Stimulated activated CD4-positive, alpha-beta T cell treated with anti-CD3 and anti-CD28 coated beads, TNF-alpha, amount 100 ng/mL, for 1 hour (primary cell): ENCODE data around the gene ULK4.
"Not testable (repeated sequence)": the region's sequence is repeated elsewhere in the genome, so short reads cannot be mapped to it uniquely, and the experiment has no call there.

Source experiments
- DNase-seq, 3 donors: peaks; one replicate each; pipeline ENCODE4 v3.0.0-alpha.2; 2020; ENCODE audit warnings: low read depth in 3 of 3, low spot score in 1 of 3

The ULK4 gene

DNA sequence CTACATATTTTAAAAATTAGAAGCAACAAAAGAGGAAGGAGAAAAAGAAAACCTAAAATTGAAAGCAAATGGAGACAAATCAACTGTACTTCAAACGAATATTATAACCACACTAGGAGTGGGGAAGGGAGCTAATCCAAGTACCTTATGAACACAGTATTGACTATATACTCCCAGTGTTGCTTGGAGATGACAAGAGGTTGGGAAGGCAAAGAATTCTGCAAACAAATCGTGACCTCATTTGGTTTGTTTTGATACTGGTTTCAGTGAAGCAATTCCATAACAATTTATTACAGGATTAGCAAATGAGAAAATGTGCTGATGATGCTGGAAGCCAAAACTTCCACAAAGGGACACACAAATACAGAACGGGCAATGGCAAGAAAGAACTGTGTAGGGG is 268.1 kb downstream of the ULK4 start:
- no peak for DNase-seq

- no peak for DNase-seq
Measured at GRCh38 chr3:41690766-41691563, 270.9 kb downstream of the ULK4 start.

DNA sequence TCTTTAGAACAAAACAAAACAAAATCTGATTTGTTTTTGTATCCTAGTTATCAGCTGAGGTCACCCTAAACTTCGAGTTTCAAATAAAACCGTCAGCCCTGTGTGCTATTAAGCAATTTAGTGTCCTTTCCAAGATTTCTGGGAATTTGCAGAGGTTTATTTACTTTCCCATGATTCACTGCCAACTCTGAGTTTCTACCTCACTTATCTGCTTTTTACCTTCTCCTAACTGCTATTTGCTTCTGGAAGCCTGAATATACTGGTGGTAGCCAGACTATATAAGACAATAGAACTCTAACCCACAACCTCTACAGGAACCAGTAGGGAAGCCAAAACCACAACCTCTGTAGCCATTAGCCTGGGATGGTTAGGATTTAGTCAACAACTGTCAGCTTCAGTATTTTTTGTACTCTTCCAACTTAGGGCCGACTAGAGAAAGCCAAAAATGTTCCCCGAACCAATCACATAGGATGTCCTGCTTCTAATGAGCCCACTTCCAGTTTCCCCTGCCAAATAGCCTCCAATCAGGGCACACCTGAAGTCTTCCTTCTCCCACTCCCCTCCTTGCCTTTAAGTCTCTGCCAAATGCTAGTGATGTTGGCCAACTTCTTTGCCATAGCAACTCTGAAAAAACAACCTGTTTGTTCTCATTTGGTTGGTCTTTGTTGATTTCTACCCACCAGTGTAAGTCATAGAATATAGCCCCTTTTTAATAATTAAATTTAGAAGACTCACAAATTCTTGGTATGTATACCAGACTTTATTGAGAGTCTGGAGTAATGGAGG is 273.1 kb downstream of the ULK4 start:
- no peak for DNase-seq

GRCh38 chr3:41684797-41685735 is 276.8 kb downstream of the ULK4 start:
- no peak for DNase-seq

DNA sequence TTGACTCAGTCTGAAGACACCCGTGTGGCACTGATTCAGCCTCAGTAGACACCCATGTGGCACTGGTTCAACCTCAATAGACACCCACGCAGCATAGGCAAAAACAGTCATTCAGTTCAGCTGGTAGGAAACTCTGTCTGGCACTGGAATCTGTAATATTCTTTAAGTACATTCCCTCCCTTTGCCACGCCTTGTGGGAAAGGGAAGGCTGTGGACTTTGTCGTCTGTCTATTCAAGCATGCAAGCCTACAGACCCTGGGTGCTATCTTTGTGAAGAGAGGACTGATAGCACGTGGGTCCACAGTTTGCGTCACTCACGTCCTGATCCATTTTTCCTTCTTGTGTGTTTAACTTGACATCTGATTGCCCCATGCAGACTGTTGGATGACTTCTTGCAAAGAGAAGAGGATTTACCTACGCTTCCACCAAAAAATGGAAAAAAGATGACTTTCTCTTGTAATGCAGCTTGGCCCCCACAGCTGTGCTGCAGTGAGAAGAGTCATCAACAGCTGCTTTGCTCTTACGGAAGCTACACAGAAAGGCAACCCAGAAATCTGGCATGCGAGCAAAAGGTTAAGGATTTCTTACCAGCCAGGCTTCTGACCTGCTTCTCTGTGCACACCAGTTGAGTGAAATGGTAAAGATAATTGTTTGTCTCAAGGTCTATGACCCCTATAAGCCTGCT is 278.1 kb downstream of the ULK4 start:
- DNase-seq, result no peak

- DNase-seq, result no peak
Measured at GRCh38 chr3:41682996-41683395, 278.9 kb downstream of the ULK4 start.

GRCh38 chr3:41682382-41682781 is 279.5 kb downstream of the ULK4 start:
- DNase-seq, result no peak

- DNase-seq, result no peak
Measured at GRCh38 chr3:41681479-41681878, 280.4 kb downstream of the ULK4 start.

DNA sequence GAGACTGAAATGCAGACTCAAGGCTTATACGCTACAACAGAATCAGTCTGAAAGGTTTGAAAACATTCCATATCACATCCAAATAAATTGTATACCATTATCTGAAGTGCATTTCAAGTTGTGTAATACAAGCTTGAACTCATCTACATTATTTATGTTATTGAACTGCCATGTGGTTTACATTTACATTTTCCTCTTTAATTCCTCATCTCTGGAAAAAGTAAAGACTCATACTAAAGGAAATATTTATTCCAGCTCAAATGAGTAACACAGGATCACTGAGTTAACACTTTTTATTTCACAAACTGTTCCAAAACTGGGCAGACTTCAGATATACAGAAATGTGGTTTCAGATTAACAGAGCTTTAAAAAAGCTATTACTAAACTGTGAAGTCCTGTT is 282.5 kb downstream of the ULK4 start:
- no peak for DNase-seq

GRCh38 chr3:41675102-41675501 is 286.8 kb downstream of the ULK4 start:
- not testable (repeated sequence) for DNase-seq

DNA sequence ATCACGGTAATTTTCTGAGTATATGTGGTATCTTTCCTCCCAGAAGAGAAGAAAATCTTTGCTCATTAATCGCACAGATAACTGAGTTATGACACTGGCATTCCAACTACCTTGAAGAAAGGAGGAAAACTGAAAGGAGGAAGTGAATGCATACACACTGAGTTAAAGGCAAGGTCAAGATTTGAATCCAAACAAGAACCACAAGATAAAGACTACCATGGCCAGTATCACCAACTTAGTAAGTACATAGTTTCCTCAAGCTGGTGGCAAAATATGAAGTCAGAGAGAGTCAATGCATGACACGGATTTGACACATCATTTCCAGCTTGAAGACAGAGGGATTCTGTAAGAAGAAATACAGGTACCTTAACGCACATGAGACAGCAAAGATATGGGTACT is 287.5 kb downstream of the ULK4 start:
- no peak for DNase-seq

GRCh38 chr3:41673650-41674049 is 288.3 kb downstream of the ULK4 start:
- no peak for DNase-seq

GRCh38 chr3:41668379-41668778 is 293.5 kb downstream of the ULK4 start:
- no peak for DNase-seq

- no peak for DNase-seq
Measured at GRCh38 chr3:41662288-41662687, 299.6 kb downstream of the ULK4 start.

DNA sequence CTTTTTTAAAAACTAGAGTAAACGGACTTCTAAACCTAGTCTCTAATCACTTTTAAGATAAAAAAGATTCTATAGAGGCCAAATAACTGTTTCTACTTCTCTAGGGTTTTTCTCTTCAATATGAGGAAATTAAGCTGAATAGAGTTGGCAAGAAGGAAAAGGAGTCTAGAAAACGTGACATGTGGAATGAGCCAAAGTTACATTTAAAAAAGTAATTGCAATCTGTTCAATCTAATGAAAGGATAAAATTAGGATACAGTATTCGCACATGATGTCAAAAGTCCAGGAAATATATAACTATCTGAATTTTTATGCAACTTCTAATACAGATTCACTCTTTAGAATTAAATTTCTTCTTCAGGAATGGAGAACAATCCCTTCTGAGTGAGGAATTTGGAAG is 300.1 kb downstream of the ULK4 start:
- DNase-seq, result no peak

DNA sequence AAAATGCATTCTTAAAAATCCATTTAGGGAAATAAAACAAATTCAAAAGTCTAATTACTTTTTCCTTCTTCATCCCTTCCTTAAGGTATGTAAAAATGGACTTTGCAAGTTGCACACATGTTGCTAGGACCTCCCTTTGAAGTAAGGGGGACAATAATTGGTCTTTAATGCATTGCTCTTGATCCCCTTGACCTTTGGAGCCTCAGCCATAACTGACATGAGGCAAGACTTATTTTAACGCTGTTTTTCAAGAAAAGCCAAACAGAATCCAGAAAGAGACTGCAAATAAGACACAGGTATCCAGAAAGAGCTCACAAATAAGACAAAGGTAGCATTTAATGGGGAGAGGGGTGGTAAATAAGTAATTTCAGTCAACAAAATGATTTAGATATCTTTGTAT is 301.4 kb downstream of the ULK4 start:
- DNase-seq, result no peak

- DNase-seq, result no peak
Measured at GRCh38 chr3:41653571-41654239, 308.2 kb downstream of the ULK4 start.

GRCh38 chr3:41652931-41653330 is 309.0 kb downstream of the ULK4 start:
- no peak for DNase-seq

- no peak for DNase-seq
Measured at GRCh38 chr3:41652506-41652905, 309.4 kb downstream of the ULK4 start.

GRCh38 chr3:41651718-41652117 is 310.2 kb downstream of the ULK4 start:
- no peak for DNase-seq
